Measurements from ENCODE around the gene PREX1.

The PREX1 gene

DNA sequence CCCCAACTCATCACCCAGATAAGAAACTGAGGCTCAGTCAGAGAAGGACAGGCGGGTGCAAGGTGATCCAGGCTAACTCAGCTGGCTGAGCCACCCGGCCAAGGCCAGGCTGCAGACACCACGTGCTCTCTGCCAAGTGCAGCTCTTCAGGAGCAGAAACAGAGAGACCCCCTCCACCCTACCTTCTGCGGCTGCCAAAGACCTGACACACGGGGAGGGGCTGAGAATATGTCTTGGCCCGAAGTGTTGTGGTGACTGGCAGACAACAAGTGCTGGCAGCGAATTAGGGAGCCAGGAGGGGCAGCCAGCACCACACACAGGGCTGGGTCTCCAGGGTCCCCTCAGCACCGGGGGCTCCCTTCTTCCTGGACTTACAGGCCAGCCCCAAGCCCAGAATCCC, 22.5 kb downstream of the PREX1 start:
- TF ChIP-seq POLR2A (IDR thresholded peaks at IDR 0.05; ENCODE audit: low read length) = no peak
- TF ChIP-seq GATA1 (IDR thresholded peaks at IDR 0.05; ENCODE audit: low read depth, low read length) = no peak
- no peak for DNase-seq

DNA sequence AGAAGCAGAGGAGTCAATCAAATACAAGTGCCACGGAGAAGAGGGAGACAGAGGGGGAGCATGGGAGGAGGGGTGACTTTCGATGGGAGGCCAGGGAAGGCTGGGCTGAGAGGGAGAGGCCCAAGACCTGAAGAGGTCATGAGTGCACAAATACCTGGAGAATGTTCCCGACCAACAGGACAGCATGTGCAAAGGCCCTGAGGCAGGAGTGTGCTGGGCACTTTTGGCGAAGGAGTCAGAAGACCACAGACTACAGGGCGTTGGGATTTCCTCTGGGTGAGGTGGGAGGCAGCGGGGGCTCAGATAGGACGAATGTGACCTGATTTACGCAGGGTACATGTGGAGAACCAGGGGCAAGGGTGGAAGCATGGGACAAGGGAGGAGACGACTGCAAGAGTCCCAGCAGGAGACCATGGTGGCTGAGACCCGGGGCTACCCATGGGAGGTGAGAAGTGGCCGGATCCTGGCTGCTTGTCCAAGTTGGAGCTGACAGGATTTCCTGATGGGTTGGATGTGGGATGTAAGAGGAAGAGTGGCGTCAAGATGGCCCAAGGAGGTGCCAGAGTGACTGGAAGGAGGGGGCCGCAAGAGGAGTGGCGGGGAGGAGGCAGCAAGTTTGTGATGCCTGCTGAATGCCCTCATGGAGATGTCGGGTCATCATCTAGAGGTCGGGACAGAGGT, 23.4 kb downstream of the PREX1 start:
- DNase-seq = no peak
- TF ChIP-seq POLR2A (IDR thresholded peaks at IDR 0.05; ENCODE audit: low read length) (no peak), GATA1 (IDR thresholded peaks at IDR 0.05; ENCODE audit: low read depth, low read length) (no peak)

- no peak for DNase-seq
- TF ChIP-seq GATA1 (IDR thresholded peaks at IDR 0.05; ENCODE audit: low read depth, low read length) = no peak
- no peak for TF ChIP-seq POLR2A (IDR thresholded peaks at IDR 0.05; ENCODE audit: low read length)
These were observed 24.4 kb downstream of the PREX1 start for GRCh38 chr20:48803176-48804053.

DNA sequence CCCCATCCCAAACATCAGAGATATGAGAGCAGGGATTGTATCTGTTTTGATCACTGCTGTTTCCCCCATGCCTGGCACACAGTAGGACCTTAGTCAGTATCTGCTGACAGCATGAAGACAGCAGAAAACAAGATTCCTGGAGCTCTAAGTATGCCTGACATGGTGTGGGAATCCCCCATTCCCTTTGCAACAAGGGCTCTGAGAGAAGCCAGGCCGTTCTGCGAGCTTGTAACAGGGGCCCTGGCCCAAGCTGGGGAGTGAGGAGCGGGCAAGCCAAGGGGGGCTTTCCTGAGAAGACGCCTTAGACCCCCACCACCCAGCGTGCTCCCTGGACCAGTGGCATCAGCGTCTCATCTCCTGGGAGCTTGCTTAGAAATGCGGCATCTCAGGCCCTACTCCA, 25.2 kb downstream of the PREX1 start:
- TF ChIP-seq POLR2A (IDR thresholded peaks at IDR 0.05; ENCODE audit: low read length) (no peak), GATA1 (IDR thresholded peaks at IDR 0.05; ENCODE audit: low read depth, low read length) (no peak)
- DNase-seq = no peak

- TF ChIP-seq POLR2A (IDR thresholded peaks at IDR 0.05; ENCODE audit: low read length) = no peak
- TF ChIP-seq GATA1 (IDR thresholded peaks at IDR 0.05; ENCODE audit: low read depth, low read length) = no peak
- DNase-seq = no peak
These were observed 25.6 kb downstream of the PREX1 start for GRCh38 chr20:48802216-48802615.

- DNase-seq = no peak
- TF ChIP-seq POLR2A (IDR thresholded peaks at IDR 0.05; ENCODE audit: low read length) (no peak), GATA1 (IDR thresholded peaks at IDR 0.05; ENCODE audit: low read depth, low read length) (no peak)
These were observed 26.6 kb downstream of the PREX1 start for GRCh38 chr20:48801197-48801596.

DNA sequence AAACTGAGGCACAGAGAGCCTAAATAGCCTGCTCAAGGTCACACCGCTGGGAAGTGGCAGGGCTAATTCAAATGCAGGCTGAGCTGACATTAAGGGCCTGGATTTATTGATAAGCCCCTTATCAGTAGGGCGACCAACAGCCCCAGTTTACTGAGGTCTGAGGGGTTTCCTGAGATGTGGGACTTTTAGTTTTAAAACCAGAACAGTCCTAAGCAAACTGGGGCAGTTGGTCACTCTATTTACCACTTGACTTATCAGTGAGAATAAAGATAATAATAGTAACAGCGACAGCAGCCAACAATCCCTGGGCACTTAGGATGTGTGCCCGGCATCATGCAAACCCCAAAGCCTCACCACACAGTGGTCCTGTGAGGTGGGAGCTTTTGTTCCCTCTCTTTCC, 27.6 kb downstream of the PREX1 start:
- peak; percentile 70 to 91 for DNase-seq
- TF ChIP-seq GATA1 (IDR thresholded peaks at IDR 0.05; ENCODE audit: low read depth, low read length) (peak; percentile 15), POLR2A (IDR thresholded peaks at IDR 0.05; ENCODE audit: low read length) (no peak)

DNA sequence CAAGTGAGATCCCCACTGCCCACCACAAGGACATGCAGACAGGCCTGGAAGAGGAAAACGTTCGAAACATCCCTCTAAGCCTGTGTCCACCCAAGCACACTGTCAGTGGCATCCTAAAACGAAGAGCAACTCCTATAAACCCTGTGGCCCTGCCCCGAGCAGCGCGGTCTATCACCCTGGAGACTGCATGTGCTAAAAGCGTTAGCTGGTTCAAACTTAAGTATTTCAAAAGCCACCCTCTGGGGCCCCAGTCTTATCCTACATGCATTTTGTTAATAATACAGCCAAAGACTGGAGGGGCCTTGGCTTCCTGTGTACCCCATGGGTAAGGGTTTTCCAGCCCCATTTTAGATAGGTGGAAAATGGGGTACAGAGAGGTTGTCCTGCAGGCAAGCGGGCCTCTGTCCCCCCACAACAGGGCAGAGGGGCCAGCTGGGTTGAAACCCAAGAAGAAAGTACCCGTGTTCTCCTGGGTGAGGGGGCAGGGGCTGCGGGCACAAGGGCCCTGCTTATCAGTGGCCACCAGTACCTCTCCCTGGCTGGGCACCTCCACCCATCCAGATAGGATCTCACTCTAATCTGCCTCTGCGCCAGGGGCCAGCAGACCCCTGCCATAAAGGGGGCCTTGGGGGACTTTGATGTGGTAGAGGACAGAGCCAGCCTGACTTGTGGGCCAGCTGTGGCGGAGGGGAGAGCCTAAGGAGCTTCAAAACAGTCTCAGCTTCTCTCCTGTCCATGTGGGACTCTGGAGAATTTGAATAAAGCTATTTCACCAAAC, 28.3 kb downstream of the PREX1 start:
- peak; percentile 70 to 87 for DNase-seq
- TF ChIP-seq POLR2A (IDR thresholded peaks at IDR 0.05; ENCODE audit: low read length) (no peak), GATA1 (IDR thresholded peaks at IDR 0.05; ENCODE audit: low read depth, low read length) (no peak)

DNA sequence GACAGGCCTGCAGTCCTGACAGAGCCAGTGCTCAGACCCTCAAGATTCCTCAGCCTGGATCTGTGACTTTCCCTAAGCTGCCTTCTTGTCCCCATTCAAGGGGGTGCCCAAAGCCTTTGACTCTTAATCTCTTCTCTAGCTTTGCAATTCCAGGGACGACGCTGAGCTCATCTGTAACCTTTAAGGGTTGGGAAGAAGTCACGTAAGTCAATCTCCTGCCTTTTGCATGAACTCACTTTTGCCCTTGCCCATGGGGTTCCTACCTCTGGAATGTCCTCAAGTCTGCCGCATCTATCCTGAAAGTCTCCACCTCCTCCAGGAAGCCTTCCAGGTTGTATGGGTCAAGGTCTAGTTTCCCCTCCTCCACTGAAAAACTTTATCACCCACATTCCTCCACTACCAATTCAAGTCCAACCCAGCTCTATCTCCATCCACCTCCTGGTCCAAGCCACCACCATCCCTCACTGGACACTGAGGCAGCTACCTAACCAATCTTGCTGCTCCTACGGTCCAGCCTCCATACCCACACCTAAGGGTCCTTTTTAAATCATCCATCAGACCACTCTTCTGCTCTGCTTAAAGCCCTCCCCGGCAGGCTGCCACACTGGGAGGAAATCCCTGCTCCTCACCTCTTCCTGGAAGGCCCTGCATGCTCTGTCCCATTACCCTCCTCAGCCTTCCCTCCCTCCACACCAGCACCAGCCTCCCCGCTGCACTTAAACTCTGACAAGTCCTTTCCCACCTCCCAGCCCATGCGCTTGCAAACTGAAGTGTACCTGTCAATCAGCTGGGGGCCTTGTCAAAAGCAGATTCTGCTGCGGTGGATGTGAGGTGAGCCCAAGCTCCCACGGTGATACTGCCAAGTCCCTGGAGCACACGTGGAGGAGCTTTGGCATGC, 29.7 kb downstream of the PREX1 start:
- peak; percentile 30 to 31 for DNase-seq
- no peak for TF ChIP-seq GATA1 (IDR thresholded peaks at IDR 0.05; ENCODE audit: low read depth, low read length)
- no peak for TF ChIP-seq POLR2A (IDR thresholded peaks at IDR 0.05; ENCODE audit: low read length)

- no peak for DNase-seq
- TF ChIP-seq POLR2A (IDR thresholded peaks at IDR 0.05; ENCODE audit: low read length) (no peak), GATA1 (IDR thresholded peaks at IDR 0.05; ENCODE audit: low read depth, low read length) (no peak)
These were observed 30.4 kb downstream of the PREX1 start for GRCh38 chr20:48797275-48797825.

DNA sequence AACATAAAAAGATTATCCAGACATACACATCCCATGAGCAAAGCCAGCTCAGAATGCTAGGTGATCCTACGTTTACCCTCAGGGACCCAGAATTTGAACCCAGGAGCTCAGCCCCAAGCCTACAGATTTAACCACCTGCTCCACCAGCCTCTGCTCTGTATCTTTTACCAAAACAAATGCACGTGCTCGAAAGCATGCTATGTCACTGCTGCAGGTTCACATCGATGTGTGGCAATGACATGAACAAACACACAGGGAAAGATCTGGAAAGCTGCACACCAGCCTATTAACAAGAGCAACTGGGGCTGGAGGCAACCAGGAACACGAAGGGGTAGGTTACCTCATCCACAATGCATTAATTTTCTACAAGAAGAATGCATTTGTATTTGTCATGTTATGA, 32.1 kb downstream of the PREX1 start:
- TF ChIP-seq POLR2A (IDR thresholded peaks at IDR 0.05; ENCODE audit: low read length) = no peak
- DNase-seq = peak; percentile 16 to 30

- DNase-seq = no peak
- TF ChIP-seq POLR2A (IDR thresholded peaks at IDR 0.05; ENCODE audit: low read length) = no peak
- TF ChIP-seq GATA1 (IDR thresholded peaks at IDR 0.05; ENCODE audit: low read depth, low read length) = no peak
These were observed 32.9 kb downstream of the PREX1 start for GRCh38 chr20:48794816-48795457.

Data from erythroblast (primary cell).